Hematopoietic multipotent progenitor cell treated with erythropoietin and hydrocortisone succinate and interleukin-3 and kit ligand, for 4 days (in vitro differentiated cells): Measurements from ENCODE around the gene USP5.
A peak's percentile ranks its signal among the peaks of the same experiment; 100 is the strongest.
"Not testable (repeated sequence)": the region's sequence is repeated elsewhere in the genome, so short reads cannot be mapped to it uniquely, and the experiment has no call there.

Source experiments
- DNase-seq: peaks from one replicate; pipeline ENCODE4 v3.0.0-alpha.2; 2015

The USP5 gene

GRCh38 chr12:6842075-6842474 lies 9.9 kb upstream of the USP5 start:
- no peak for DNase-seq

GRCh38 chr12:6843118-6843902 lies 8.6 kb upstream of the USP5 start:
- DNase-seq: peak; percentile 71

GRCh38 chr12:6845395-6845794 lies 6.6 kb upstream of the USP5 start:
- no peak for DNase-seq

GRCh38 chr12:6846316-6846869 lies 5.6 kb upstream of the USP5 start:
- DNase-seq: no peak

- DNase-seq: no peak
Measured at GRCh38 chr12:6847676-6848075, 4.3 kb upstream of the USP5 start.

GRCh38 chr12:6849427-6849826 lies 2.5 kb upstream of the USP5 start:
- peak; percentile 27 for DNase-seq

GRCh38 chr12:6849976-6850560 lies 1.9 kb upstream of the USP5 start:
- DNase-seq: no peak

- DNase-seq: no peak
Measured at GRCh38 chr12:6850796-6851152, 1.2 kb upstream of the USP5 start.

- DNase-seq: peak; percentile 100
Measured at GRCh38 chr12:6851153-6851920, 613 bp upstream of the USP5 start, which contains the start of gene CDCA3. CDCA3 (minus strand) TSS chr12:6851286; CDS start chr12:6850952, 334 bp downstream.

- DNase-seq: peak; percentile 85
Measured at GRCh38 chr12:6852651-6853354, 853 bp downstream of the USP5 start.

- no peak for DNase-seq
Measured at GRCh38 chr12:6853626-6854025, 1.7 kb downstream of the USP5 start.

- no peak for DNase-seq
Measured at GRCh38 chr12:6854036-6854435, 2.1 kb downstream of the USP5 start.

GRCh38 chr12:6855322-6855721 lies 3.4 kb downstream of the USP5 start:
- DNase-seq: no peak

GRCh38 chr12:6858799-6859198 lies 6.8 kb downstream of the USP5 start:
- no peak for DNase-seq

GRCh38 chr12:6860116-6860515 lies 8.2 kb downstream of the USP5 start:
- no peak for DNase-seq

- no peak for DNase-seq
Measured at GRCh38 chr12:6860942-6861341, 9.0 kb downstream of the USP5 start.

- DNase-seq: no peak
Measured at GRCh38 chr12:6861391-6861790, 9.4 kb downstream of the USP5 start.

- DNase-seq: no peak
Measured at GRCh38 chr12:6863033-6863432, 11.1 kb downstream of the USP5 start.

GRCh38 chr12:6863586-6864321 lies 11.8 kb downstream of the USP5 start:
- no peak for DNase-seq

- not testable (repeated sequence) for DNase-seq
Measured at GRCh38 chr12:6865307-6865706, 13.4 kb downstream of the USP5 start.

- no peak for DNase-seq
Measured at GRCh38 chr12:6866163-6866919, 14.4 kb downstream of the USP5 start.
